Stimulated activated naive CD4-positive, alpha-beta T cell treated with Interleukin-2 at 50 U/mL for 16 hours (primary cell): ENCODE results near the gene PRSS8.
"Not testable (repeated sequence)": the region's sequence is repeated elsewhere in the genome, so short reads cannot be mapped to it uniquely, and the experiment has no call there.

Experiments
- DNase-seq: peaks from one replicate; lab custom pipeline; 2025; lab: John Stamatoyannopoulos, UW

Gene PRSS8

DNA sequence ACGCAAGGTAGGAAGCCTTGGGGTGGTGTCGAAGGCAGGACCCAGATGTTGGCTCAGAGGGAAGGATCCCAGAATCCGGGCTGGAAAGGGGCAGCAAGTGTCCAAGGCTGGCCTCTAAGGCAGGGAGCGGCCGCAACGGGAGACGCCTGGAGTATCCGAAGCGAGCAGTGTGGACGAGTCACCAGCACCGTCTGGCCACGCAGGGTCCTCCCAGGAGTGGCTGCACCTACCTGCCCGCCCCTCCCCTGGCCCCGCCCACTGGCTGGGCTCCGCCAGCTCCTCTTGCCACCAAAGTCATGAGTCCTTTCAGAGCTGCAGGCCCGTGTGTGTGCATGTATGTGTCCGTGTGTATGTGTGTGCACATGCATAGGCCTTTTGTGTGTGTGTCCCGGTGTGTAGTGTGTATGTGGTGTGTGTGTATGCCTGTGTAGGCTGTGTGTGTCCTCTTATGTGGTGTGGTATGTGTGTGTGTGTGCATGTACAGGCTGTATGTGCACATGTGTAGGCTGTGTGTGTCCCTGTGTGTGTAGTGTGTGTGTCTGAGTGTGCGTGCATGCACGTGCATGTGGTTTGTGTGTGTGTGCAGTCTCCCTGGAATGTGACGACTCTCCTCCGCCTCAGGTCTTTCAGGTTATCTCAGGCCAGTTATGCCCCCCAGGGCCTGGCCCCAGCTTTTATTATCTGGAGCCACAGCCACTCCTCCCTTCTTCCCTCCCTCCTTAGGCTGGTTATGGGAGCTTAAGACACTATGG is at the start of gene PRSS8:
PRSS8 (minus strand) TSS at position 193 of the 752 bp plus-strand sequence. CDS start 229 bp downstream, outside the sequence.
- no peak for DNase-seq

DNA sequence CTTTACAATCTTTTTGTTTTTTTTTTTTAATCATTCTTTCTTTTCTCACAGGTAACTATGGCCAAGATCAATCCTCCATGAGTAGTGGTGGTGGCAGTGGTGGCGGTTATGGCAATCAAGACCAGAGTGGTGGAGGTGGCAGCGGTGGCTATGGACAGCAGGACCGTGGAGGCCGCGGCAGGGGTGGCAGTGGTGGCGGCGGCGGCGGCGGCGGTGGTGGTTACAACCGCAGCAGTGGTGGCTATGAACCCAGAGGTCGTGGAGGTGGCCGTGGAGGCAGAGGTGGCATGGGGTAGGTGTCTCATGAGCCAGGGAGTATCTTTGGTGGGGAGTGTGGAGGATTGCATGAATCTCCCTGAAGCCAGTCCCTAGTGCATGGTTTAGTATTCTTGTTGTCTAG is 49.4 kb upstream of the PRSS8 start:
- DNase-seq: no peak

DNA sequence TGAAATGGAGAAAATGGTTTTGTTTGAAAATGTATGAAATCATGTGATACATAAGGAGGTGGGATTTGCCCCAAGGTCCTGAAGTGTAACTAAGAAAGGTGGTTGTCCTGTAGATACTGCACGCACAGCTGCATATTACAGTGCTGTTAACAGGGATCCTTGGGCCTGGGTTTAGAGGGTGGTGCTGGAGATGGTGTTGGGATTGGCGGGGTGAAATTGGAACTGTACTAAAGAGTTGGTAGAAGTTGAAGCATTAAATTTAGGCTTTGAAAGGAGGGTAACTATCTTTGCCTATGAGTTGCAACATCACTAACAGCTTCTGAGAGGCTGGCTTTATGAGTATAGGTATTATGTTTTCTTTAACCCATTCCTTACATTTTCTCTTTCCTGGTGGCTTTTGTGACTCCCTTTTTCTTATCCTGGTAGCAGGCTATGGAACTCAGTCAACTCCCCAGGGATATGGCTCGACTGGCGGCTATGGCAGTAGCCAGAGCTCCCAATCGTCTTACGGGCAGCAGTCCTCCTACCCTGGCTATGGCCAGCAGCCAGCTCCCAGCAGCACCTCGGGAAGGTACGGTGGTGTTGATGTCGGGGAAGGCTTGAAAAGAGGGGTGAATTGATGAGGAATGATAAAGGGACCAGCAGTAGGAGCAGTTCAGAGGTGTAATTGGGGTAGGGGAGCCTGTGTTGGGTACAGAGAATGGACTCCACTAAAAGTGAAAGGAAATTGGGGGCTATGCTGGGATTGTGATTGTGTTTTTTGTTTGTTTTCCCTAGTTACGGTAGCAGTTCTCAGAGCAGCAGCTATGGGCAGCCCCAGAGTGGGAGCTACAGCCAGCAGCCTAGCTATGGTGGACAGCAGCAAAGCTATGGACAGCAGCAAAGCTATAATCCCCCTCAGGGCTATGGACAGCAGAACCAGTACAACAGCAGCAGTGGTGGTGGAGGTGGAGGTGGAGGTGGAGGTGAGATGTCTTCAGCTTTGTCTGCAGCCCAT is 48.2 kb upstream of the PRSS8 start:
- no peak for DNase-seq

DNA sequence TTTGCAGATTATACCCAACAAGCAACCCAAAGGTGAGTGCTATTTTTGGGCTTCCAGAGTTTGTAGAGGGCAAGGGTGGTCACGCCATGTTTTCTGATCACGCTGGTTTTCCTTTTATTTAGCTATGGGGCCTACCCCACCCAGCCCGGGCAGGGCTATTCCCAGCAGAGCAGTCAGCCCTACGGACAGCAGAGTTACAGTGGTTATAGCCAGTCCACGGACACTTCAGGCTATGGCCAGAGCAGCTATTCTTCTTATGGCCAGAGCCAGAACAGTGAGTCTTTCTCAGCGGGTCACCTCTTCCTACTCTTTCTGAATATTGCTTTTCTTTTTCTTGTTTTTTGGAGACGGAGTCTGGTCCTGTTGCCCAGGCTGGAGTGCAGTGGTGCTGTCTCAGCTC is 46.9 kb upstream of the PRSS8 start:
- no peak for DNase-seq

DNA sequence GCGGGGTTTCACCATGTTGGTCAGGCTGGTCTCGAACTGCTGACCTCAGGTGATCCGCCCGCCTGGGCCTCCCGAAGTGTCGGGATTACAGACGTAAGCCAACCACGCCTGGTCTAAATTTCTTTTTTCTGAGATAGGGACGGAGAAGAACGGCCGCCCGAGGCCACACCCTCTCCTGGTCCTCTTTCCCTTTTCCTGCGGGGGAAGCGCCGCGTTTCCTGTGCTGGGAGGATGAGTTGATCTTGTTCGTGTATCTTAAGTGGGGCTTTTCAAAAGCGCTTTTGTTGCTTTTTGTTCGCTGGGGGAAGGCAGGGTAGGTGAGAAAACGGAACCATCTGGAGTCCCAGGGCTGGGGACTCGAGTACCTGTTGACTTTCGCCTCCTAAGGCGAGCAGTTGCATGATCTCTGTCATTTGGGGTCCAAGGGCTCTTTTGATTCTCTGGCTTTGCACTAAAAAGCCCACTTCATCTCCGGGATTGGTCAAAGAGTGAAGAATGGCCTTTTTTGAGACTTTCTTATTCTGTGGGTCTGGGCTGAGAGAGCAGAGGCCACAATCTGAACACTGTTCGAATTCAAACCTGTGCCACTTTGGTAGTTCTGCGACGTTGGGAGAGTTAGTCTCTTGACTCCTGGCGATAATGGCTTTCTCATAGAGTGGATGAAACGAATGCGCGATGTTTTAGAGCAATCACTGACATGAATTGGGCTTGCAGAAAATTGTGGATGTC is 45.7 kb upstream of the PRSS8 start:
- DNase-seq: no peak

DNA sequence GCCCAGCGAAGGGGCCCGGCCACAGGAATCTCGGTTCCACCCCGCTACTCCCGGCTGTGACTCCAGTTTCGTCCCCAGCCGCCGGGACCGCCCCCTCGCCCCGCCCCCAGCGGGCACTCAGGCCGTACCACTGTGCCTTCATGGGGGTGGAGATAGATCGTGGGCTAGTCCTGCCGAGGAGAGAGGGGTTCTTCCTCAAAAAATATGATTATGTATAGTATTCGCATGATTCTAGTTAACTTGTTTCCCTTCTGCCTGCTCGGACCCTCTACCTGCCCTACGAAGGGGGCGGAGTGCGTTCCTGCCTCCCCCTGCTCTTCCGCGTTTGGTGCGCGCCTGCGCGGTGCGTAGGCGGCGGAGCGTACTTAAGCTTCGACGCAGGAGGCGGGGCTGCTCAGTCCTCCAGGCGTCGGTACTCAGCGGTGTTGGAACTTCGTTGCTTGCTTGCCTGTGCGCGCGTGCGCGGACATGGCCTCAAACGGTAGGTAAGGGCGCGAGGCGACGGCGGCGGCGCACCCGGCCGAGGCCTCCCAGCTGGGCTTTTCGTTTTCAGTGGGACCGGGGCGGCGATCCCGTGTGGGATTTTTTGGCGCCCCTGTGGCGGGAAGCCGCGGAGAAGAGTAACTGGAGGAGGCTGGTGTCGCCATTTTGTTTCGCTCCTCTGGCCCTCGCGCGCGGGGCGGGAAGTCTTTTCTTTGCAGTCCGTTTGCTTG is 44.4 kb upstream of the PRSS8 start, which contains the start of gene FUS:
FUS (plus strand) TSS at position 393 of the 713 bp plus-strand sequence; CDS start at position 469, 76 bp downstream.
- DNase-seq: peak; percentile 85

DNA sequence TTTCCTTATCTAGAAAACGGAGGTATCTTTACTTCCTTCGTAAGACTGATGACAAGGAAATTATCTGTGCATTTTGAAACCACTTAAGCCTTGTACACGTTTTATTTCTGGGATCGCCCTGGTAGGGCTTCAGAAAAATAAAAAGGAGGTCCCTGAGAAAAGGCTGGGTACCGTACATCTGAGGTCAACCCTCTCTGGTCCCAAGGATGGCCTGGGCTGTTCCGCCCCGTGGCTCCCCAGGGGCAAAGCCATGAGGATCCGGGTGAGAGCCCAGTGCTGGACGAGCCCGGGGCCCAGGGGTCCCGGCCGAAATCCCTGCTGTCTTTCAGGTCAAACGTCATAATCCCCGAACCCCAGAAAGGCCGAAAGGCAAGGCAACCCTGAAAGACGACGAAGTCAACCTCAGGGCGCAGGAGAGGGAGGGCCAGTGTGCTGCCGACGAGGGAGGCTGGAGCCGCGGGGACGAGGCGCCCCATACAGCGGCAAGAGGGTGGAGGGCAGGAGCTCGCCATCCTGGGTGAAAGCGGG is 43.8 kb upstream of the PRSS8 start:
- DNase-seq: no peak

DNA sequence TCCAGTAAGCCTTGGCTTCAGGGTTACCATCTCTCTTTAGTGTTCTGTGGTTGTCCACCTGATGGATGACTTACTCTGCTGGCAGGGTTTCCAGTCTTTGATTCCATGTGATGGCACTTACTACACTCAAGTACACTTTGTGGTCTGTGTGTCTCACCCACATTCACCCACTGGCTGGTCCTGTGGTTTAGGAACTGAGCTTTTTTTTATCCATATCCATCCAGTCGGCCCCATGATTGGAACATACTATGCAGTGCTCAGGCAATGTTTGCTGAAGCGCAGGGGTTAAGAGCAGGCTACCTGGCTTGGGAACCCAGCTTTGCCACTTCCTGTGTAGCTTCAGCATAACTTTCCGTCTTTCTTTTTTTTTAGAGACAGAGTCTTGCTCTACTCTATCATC is 41.6 kb upstream of the PRSS8 start:
- DNase-seq: peak; percentile 14

DNA sequence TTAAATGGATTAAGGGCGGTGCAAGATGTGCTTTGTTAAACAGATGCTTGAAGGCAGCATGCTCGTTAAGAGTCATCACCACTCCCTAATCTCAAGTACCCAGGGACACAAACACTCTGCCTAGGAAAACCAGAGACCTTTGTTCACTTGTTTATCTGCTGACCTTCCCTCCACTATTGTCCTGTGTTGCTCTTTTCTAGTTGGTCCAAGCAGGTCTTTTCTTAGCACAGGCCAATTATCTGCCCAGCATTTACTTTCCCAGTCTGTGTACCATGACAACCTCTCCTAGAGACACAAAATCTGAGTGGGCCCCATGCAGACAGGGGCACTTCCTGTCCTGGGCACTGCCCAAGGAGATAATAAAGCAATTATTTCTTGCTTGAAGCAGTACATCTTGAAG is 34.5 kb upstream of the PRSS8 start:
- DNase-seq: not testable (repeated sequence)

DNA sequence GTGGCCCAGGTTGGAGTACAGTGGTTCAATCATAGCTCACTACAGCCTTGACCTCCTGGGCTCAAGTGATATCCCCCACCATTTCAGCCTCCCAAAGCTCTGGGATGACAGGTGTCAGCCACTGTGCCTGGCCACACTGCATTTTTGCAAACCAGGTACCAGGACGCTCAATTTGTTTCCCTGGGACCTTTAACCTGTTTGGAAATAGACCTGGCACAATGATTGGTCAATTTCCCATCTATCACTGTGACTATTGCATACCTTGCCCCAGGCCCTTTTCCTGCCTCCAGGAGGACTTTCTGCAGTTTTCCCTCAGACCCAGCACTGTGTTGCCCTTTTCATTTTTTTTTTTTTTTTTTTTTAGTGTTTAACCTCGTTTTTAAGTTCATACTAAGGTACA is 33.3 kb upstream of the PRSS8 start:
- no peak for DNase-seq

DNA sequence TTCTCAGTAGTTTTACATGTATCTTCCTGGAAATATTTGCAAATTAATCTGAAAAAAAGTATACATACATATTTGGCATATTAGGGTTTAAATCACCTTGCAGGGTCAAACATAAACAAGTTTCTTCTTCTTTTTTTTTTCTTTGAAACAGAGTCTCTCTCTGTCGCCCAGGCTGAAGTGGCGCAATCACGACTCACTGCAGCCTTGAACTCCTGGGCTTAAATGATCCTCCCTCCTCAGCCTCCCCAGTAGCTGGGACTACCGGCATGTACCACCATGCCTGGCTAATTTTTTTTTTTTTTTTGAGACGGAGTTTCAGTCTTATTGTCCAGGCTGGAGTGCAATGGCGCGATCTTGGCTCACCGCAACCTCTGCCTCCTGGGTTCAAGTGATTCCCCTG is 31.8 kb upstream of the PRSS8 start:
- no peak for DNase-seq

DNA sequence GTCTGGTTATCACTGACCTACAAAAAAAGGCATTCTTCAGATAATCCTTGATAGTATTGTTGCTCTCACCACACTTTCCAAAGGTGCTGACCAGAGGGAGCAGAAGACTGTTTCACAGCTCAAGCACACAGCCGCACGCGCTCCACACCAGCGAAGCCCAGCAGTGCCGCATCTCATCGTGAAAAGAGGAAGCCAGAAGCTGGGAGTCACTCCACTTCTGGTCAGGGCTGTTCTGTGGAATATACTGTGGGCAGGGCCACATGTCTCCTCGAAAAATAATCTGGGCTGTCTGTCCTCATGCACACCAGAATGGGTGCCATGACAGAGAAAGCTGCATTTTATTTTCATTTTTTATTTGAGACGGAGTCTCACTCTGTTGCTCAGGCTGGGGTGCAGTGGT is 21.6 kb upstream of the PRSS8 start:
- no peak for DNase-seq

DNA sequence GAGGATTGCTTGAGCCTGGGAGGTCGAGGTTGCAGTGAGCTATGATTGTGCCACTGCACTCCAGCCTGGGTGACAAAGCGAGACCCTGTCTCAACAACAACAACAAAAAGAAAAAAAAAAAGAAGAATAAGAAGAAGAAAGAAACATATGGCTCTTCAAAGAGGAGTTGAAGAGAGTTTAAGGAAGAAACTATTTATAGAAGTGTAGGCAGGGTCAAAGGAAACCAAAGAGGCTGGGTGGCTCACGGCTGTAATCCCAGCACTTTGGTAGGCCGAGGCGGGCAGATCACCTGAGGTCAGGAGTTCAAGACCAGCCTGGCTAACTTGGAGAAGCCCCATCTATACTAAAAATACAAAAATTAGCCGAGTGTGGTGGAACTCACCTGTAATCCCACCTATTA is 15.4 kb upstream of the PRSS8 start:
- not testable (repeated sequence) for DNase-seq

DNA sequence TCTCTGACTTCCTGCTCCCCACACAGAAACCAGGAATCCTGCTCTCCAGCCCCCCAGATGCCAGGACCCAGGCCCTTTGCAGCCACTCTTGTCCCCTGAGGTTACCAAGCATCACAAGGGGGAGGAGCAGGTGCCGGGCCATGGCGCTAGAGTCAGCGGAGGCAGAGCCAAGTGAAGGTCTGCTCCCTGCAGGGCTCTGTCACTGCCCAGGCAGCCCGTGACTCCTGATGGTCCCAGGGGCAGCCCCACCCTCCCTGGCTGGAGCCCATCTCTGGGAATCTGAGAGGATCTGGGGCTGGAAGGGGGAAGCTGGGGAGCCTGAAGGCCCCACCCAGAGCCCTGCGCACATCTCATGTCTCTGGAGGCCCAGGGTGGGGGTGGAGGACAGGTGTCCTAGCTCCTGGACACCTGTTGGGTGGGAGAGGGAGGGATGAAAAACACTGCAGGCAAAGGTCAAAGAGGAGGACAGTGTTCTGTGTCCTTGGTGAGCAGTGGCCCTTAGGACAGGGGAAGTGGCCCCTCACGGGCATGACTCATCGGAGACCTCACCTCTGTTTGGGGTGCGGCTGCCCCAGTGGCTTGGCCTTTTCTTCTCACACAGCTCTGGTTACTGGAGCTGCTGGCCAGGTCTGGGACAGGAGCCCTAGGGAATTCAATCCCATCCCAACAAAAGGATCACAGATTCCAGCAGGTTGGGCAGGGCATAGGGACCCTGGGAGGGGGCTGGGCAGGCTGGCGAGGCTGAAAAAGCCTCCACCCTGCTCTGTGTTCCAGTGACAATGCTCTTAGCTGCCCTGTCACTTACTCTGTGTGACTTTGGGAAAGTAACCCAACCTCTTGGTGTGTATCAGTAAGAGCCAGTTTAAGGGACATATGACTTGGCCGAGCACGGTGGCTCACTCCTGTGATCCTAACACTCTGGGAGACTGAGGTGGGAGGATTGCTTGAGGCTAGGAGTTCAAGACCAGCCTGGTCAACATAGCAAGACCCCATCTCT is 14.7 kb upstream of the PRSS8 start, which contains the start of gene PRSS36:
PRSS36 (minus strand) TSS at position 173 of the 997 bp plus-strand sequence; CDS start at position 142, 31 bp downstream.
- DNase-seq: no peak

DNA sequence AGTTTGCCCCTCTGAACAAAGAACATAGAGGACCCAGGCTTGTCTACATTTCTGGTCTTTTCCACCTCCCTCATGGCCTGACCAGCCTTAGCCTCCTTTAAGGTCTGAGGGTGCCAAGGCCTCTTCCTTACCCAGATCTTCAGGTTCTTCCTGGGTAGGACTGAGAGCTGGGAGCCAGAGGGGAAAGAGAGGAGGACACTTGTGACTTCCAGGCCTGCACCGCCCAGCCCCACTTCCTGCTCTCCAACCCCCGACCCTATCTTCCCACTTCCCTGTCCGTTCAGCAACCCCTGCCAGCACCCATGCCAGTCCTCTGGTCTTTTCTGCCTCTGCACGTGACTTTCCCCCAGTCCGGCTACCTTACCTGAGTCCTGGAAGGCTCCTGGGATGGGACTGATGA is 13.8 kb upstream of the PRSS8 start:
- DNase-seq: no peak

DNA sequence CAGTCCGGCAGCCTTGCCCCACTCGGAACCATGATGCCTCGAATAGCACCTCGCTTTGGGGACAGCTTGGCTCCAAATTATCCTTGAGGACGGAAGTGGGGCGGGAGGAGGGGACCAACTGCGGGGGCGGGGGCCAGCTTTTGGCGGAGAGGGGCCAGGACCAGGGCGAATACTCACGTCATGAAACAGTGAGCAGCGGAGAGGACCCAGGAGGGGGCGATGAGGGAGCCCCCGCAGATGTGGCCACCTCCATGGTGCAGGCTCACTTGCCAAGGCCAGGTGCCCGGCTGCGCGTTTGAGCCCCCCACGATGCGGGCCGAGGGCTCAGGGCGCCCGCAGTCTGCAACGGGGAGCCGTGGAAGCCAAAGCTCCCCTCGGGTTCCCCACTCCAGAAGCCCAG is 13.4 kb upstream of the PRSS8 start:
- DNase-seq: no peak

DNA sequence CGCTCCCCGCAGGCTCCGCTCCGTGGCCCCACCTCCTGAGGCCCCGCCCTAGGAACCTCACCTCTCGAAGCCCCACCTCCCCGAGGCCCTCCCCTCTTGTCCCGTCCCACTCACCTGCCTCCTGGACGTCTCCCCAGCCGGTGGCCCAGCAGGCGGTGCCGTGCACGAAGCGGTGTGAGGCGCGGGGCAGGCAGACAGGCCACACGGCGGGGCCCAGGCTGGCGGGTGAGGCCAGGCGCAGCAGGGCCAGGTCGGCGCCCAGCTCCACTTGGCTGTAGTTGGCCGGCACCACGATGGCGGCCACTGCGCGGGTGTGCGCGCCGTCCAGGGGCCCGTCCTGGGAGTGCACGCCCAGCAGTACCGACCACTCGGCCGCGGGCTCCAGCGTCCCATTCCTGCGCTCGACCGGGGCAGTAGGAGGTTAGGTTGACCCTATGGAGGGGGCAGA is 12.8 kb upstream of the PRSS8 start:
- no peak for DNase-seq

DNA sequence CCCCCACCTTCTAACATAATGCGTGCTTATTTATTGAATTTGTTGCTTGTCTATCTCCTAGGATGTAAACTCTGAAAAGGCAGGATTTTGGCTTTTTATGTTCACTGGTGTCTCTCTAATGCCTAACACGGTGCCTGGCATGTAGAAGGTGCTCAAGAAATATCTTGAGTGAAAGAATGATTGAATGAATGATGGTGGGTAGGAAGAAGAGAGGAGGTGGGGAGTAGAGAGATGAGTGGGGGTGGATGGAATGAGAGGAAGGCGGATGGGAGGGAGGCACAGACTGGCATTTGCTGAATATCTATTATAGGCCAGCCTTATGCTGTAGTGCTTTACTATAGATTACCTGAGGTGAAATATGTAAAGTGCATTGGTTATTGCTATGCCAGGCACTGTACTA is 12.0 kb upstream of the PRSS8 start:
- DNase-seq: no peak

DNA sequence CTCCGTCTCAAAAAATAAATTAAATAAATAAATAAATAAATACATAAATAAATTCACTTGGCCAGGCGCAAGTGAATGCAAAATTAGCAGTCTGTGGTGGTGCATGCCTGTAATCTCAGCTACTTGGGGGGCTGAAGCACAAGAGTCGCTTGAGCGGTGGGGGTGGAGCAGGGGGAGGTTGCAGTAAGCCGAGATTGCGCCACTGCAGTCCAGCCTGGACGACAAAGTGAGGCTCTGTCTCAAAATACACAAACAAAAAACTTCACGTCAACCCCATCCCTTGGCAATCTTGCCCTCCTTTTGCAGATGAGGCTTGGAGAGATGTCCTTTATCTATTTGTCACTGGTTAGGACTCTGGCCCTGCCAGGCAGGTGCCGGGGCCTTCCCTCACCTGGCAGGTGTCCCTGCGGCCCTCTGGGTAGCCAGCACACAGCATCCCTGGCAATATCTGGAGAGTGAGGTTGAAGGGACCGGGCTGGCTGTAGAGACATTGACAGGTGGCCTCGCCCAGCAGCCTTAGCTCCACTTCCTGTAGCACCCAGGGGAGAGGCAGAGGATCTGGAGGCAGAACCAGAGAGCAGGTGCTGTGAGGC is 10.0 kb upstream of the PRSS8 start:
- DNase-seq: no peak
